NCI-H2227 treated with DMSO at 0.1 percent for 48 hours (cell line): ENCODE measurements around the gene EMP2.
"Not testable (repeated sequence)": the region's sequence is repeated elsewhere in the genome, so short reads cannot be mapped to it uniquely, and the experiment has no call there.

ENCODE experiments used
- DNase-seq: peaks from one replicate; lab custom pipeline; 2025; lab: John Stamatoyannopoulos, UW

The EMP2 gene

GRCh38 chr16:10552281-10552680 is 28.1 kb downstream of the EMP2 start:
- no peak for DNase-seq

DNA sequence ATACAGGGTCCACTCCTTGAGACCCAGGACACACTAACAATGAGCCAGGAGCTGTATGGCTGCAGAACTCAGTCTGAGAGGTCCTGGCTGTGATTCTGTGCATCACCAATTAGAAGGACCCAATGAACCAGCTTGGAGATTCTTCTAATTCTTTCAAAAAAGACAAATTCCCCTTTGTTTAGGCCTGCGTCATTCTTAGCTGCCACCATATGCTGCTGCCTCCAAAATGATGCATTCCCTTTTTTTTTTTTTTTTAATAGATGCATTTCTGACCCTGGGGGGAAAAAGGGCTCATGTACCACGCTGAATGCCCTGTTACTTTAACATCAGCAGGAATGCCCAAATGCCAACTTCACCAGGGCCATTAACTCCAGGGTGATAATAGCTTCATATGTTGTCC is 28.5 kb downstream of the EMP2 start:
- DNase-seq = no peak

DNA sequence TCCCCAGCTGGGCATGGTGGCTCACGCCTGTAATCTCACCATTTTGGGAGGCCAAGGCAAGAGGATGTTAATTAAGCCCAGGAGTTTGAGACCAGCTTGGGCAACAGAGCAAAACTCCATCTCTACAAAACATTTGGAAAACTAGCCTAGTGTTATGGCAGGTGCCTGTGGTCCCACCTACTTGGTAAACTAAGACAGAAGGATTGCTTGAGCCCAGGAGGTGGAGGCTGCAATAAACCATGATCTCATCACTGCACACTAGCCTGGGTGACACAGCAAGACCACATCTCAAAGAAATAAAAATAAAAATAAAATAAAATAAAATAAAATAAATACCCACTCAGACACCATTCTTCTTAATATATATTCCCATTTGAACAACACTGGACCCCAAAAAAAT is 32.0 kb downstream of the EMP2 start:
- DNase-seq = no peak

DNA sequence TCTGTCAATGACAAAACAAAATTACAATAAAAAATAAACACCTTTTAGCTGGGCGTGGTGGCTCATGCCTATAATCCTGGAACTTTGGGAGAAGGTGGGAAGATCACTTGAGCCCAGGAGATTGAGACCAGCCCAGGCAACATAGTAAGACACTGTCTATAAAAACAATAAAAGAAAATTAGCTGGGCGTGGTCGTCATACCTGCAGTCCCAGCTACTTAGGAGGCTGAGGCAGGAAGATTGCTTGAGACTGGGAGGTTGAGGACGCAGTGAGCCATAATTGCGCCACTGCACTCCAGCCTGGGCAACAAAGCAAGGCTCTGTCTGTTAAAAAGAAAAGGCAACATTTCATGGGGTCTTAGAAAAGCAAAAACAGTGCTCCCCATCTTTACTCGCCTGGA is 32.7 kb downstream of the EMP2 start:
- DNase-seq = no peak

DNA sequence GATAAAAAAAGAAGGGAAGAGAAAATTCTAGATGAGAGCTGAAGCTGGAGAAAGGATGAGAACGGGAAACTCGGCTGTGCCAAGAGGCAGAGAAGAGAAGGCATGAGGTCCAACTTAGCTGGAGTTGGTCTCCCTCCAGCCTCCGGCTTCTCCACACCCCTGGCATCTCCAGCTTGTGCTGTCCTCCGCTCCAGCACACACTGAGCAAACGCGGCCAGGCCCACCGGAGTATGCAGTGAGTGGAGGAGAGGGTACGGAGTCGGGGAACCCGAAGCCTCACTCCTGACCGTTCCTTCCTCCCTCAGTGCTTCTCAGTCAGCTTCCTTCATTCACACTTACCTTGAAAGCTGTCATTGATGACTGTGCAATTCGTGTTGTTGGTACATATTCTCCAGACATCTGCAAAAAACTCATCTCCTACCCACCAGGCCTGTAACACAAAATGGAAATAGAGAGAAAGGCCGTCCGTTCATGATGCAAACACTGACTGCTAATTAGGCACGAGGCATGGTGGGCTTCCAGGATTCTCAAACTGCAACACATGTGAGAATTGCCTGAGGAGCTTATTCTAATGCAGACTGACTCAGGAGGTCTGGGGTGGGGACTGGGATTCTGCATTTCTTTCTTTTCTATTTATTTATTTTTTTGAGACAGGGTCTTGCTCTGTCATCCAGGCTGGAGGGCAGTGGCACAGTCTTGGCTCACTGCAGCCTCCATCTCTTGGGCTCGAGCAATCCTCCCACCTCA is 37.0 kb downstream of the EMP2 start:
- DNase-seq = no peak

- DNase-seq = no peak
These were observed 39.0 kb downstream of the EMP2 start for GRCh38 chr16:10541366-10541765.

GRCh38 chr16:10539793-10540192 is 40.6 kb downstream of the EMP2 start:
- DNase-seq = no peak

GRCh38 chr16:10539236-10539635 is 41.2 kb downstream of the EMP2 start:
- DNase-seq = no peak

DNA sequence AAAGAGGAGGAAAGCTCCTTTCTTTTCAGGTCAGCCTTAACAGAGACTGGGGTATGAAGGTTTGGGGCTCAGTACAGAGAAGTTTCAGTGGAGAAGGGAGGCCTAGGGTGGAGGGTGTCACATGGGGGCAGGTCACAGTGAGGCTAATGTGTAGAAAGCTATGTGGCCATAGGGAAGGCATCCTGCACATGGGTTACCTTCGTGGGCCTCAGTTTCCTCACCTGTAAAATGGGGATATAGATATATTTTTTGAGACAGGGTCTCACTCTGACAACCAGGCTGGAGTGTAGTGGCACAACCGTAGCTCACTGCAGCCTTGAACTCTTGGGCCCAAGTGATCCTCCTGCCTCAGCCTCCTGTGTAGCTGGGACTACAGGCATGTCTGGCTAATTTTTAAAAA is 41.8 kb downstream of the EMP2 start:
- no peak for DNase-seq

DNA sequence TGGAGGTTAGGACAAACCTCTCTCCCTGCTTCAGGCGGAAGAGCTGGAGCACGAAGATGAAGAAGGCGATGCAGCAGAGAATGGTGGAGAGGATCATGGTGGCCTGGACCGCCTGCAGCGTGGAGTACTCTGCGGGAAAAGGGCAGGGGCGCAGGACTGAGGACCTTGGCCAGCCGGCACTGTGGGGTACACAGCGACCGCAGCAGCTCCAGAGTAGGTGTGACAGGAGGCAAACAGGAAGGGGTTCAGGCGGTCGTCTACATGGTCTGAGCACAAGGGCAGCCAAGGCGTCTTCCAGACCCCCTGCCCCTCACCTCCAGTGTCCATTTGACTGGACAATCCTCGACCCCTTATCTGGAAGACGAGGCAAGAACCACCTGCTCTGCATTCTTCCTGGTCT is 42.5 kb downstream of the EMP2 start:
- no peak for DNase-seq

DNA sequence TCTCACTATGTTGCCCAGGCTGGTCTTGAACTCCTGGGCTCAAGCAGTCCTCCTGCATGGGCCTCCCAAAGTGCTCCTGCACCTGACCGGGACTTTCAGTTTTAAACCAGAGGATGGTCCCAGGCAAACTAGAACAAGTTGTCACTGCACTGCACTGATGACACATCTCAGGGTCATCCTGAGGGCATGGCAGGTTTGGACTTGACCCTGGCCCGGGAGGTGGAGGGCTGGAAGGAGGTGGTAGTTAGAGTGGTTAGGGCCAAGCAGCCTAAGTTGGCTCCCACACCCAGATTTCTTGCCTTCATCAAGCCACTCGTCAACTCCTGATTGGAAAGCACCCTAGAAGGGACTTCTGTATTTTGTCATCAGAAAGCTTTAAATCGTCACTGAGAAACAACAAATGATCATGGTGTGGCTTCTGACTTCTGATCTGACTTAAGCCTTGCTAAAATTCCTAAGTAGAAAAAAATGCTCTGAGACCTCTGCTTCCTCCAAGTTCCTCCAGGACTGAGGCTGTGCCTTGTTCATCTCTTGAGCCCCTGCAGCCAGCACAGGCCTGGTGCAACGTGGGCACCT is 43.5 kb downstream of the EMP2 start:
- no peak for DNase-seq

DNA sequence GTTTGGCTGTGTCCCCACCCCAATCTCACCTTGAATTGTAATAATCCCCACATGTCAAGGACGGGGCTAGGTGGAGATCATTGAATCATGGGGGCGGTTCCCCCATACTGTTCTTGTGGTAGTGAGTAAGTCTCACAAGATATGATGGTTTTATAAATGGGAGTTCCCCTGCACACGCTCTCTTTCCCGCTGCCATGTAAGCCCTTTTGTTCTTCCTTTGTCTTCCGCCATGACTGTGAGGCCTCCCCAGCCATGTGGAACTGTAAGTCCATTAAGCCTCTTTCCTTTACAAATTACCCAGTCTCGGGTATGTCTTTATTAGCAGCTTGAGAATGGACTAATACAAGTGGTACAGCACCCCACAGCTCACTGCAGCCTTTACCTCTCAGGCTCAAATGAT is 44.1 kb downstream of the EMP2 start:
- not testable (repeated sequence) for DNase-seq

GRCh38 chr16:10535461-10535860 is 44.9 kb downstream of the EMP2 start:
- DNase-seq = no peak

GRCh38 chr16:10534748-10535147 is 45.6 kb downstream of the EMP2 start:
- DNase-seq = no peak

DNA sequence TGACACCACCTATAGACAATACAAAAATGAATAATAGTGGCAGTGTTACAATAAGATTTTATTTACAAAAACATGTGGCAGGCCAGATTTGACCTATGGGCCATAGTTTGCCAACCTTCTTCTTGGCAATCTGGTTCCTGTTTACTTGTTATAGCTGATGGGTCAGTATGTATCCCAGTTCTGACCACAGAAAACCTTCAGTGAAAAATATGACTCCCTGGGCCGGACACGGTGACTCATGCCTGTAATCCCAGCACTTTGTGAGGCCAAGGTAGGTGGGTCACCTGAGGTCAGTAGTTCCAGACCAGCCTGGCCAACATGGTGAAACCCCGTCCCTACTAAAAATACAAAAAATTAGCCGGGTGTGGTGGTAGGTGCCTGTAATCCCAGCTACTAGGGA is 46.8 kb downstream of the EMP2 start:
- not testable (repeated sequence) for DNase-seq

DNA sequence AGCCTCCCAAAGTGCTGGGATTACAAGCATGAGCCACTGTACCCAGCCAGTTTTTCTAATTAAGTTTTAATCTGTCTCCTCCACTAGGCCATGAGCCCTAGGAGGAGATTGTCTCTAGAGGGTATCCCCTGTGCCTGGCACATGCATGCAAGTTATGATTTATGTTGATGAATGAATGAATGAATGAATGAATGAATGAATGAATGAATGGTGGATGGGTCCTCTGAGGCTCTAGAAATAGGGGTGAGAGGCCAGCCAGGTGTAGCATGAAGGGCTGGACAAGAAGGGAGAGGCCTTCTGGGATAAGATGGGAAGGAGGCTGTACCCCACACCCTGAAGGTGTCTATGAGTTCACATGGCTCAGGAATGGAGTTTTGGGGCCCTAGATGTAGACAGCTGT is 48.8 kb downstream of the EMP2 start:
- DNase-seq = no peak

GRCh38 chr16:10530685-10531084 is 49.7 kb downstream of the EMP2 start:
- no peak for DNase-seq

DNA sequence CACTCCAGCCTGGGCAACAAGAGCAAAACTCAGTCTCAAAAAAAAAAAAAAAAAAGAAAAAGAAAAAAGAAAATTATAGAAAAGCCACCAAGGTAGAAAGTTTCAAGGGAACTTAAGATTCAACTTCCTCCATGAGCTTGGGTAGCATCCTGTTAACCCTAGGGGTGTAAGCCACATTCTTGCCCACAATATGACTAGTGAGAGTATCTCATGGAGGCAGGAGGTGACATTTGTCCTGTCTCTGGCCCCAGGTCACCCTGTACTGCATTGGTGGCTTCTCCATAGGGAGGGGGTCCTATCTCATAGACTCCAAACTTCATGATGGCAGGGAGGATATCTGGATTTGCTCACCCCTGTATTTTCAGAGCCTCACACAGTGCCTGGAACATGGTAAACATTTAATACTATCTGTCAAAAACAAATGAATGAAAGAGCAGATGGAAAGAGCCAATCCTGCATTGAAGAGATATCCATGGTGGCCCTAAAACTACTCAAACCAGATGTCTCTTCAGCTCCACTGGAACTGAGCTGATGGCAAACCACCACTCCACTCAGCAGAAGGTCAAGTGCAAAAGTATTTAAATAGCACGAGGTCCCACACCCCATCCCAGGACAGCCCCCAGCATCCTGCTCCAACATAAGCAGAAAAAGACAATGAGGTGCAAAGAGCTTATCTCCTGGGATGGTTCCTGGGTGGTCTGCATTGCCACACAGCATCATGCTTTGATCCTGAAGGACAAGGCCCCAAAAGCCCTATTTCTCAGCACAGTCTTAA is 50.3 kb downstream of the EMP2 start:
- no peak for DNase-seq

- no peak for DNase-seq
These were observed 51.8 kb downstream of the EMP2 start for GRCh38 chr16:10528635-10529034.

GRCh38 chr16:10526962-10527361 is 53.4 kb downstream of the EMP2 start:
- no peak for DNase-seq

- DNase-seq = no peak
These were observed 55.1 kb downstream of the EMP2 start for GRCh38 chr16:10525214-10525825.

GRCh38 chr16:10522966-10523365 is 57.4 kb downstream of the EMP2 start:
- DNase-seq = no peak
